Gastrocnemius medialis (tissue), 4 donors: ENCODE data around the gene CACNA1A. TPM values are rescaled to one million over a fixed set of nuclear protein-coding genes. Genes with fewer than 3 reads are reported as not detected.
"Not testable (repeated sequence)": the region's sequence is repeated elsewhere in the genome, so short reads cannot be mapped to it uniquely, and the experiment has no call there.

Experiments used
- ATAC-seq, 2 donors: fragments of 150-250 bp; one replicate each; pipeline ENCODE4 v1.9.1; 2016
- DNase-seq, 2 donors: peaks; one replicate each; pipeline ENCODE4 v3.0.0-alpha.2; 2019
- H3K27ac ChIP-seq, 4 donors: fragments of 200-600 bp; sonication (generic); 1 replicate in 1 of 4; 2 replicates in 3 of 4; pipeline ENCODE4 v1.5.1; 2016 to 2018; ENCODE audit warnings: mild to moderate bottlenecking in 2 of 4, moderate library complexity in 1 of 4
- H3K27me3 ChIP-seq, 3 donors: fragments of 200-600 bp; sonication (generic) in 2 of 3; 1 replicate in 1 of 3; 2 replicates in 2 of 3; pipeline versions ENCODE4 v1.5.1 to v1.6.0; 2016 to 2019; ENCODE audit warnings: mild to moderate bottlenecking in 1 of 3, moderate library complexity in 1 of 3
- H3K36me3 ChIP-seq, 2 donors: fragments of 200-600 bp; sonication (generic) in 1 of 2; one replicate each; pipeline ENCODE4 v1.5.1; 2017 to 2018
- H3K4me1 ChIP-seq, 2 donors: fragments of 200-600 bp; sonication (generic) in 1 of 2; one replicate each; pipeline ENCODE4 v1.5.1; 2016 to 2017; ENCODE audit warnings: mild to moderate bottlenecking in 2 of 2
- H3K4me3 ChIP-seq, 4 donors: fragments of 200-600 bp; sonication (generic) in 3 of 4; 1 replicate in 1 of 4; 2 replicates in 3 of 4; pipeline ENCODE4 v1.5.1; 2016 to 2019; ENCODE audit warnings: mild to moderate bottlenecking in 2 of 4
- H3K9me3 ChIP-seq, 3 donors: fragments of 200-600 bp; sonication (generic) in 2 of 3; 1 replicate in 1 of 3; 2 replicates in 2 of 3; pipeline ENCODE4 v1.5.1; 2016 to 2019
- POLR2A ChIP-seq, 2 donors: fragments of 450-650 bp; IDR thresholded peaks; one replicate each; pipeline ENCODE4 v1.6.1; 2017; ENCODE audit warnings: antibody characterized with exemption in 2 of 2, mild to moderate bottlenecking in 2 of 2, moderate library complexity in 2 of 2
- in situ Hi-C, 4 donors: fragments of 200-750 bp; cut with MboI; loops; one replicate each; pipeline versions ENCODE4 v1.15.0 to v1.8.0; 2017; ENCODE audit warnings: low sequenced_read_pairs in 4 of 4
- intact Hi-C: fragments of 100-400 bp; cut with DNase I; formaldehyde crosslinking; loops from one replicate; pipeline ENCODE4 v1.15.1; 2023; ENCODE audit warnings: low total_unique reads
- total RNA-seq, 4 donors: library from RNA; depleted of rRNA; stranded (reverse); fragments of >200 nt; gene quantifications; one replicate each; pipeline versions ENCODE4 v1.1.0 to v1.2.3, GENCODE V29; 2016
- TF ChIP-seq, protein P1 (sequence below), 5 experiments: fragments of 450-650 bp in 3 of 5; fragments of 200-600 bp in 2 of 5; sonication (generic) in 2 of 5; IDR thresholded peaks in 4 of 5; conservative IDR thresholded peaks in 1 of 5; 1 replicate in 4 of 5; 2 replicates in 1 of 5; pipeline ENCODE4 v1.5.1; 2016 to 2019; ENCODE audit warnings: antibody characterized with exemption in 5 of 5, mild to moderate bottlenecking in 3 of 5, moderate library complexity in 3 of 5

CACNA1A gene
- total RNA-seq, 4 donors from 2014 or later = 0.15 to 0.51 (median 0.33) TPM; not detected in 1

DNA sequence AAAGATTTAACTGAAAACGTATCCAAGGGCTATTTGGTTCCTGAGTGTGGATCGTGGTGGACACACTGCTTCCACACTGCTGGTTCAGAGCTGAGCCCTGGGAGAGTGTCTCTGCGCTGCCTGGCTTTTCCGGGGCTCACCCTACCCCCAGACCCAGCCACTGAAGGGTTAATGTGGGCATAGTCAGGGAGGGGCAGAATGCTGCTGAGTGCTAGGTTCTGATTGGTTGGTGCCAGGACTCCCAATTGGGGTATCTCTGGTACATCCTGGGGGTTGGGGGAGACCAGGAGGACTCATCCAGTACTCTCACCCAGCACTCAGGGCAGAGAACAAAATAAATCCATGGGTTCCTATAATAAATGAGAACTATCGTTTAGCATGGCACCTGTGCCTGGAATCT, 142.3 kb downstream of the CACNA1A start:
- no peaks in the 10 kb centered on the region for H3K36me3 ChIP-seq
- H3K9me3 ChIP-seq = no peaks in the 10 kb centered on the region
- DNase-seq = no peak
- TF ChIP-seq POLR2A (IDR thresholded peaks at IDR 0.05) = no peak
- TF ChIP-seq, protein P1, sequence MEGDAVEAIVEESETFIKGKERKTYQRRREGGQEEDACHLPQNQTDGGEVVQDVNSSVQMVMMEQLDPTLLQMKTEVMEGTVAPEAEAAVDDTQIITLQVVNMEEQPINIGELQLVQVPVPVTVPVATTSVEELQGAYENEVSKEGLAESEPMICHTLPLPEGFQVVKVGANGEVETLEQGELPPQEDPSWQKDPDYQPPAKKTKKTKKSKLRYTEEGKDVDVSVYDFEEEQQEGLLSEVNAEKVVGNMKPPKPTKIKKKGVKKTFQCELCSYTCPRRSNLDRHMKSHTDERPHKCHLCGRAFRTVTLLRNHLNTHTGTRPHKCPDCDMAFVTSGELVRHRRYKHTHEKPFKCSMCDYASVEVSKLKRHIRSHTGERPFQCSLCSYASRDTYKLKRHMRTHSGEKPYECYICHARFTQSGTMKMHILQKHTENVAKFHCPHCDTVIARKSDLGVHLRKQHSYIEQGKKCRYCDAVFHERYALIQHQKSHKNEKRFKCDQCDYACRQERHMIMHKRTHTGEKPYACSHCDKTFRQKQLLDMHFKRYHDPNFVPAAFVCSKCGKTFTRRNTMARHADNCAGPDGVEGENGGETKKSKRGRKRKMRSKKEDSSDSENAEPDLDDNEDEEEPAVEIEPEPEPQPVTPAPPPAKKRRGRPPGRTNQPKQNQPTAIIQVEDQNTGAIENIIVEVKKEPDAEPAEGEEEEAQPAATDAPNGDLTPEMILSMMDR (IDR thresholded peaks at IDR 0.05 in 4 of 5, conservative IDR thresholded peaks at IDR 0.05 in 1 of 5) = no peak
- no peak for ATAC-seq
- no peaks in the 10 kb centered on the region for H3K4me1 ChIP-seq
- H3K27ac ChIP-seq = no peak overlapping the region
- H3K27me3 ChIP-seq = no peaks in the 10 kb centered on the region
- intact Hi-C loops = no loop called here
- H3K4me3 ChIP-seq = no peak overlapping the region
- in situ Hi-C loops = no loop called here

GRCh38 chr19:13363245-13363644, 143.0 kb downstream of the CACNA1A start:
- Histone ChIP-seq H3K9me3 (no peaks in the 10 kb centered on the region), H3K36me3 (no peaks in the 10 kb centered on the region), H3K27ac (no peak overlapping the region), H3K4me3 (no peak overlapping the region), H3K4me1 (no peaks in the 10 kb centered on the region), H3K27me3 (no peaks in the 10 kb centered on the region)
- ATAC-seq (no peak), DNase-seq (no peak)
- in situ Hi-C loops (no loop called here), intact Hi-C loops (no loop called here)
- TF ChIP-seq, protein P1 (IDR thresholded peaks at IDR 0.05 in 4 of 5, conservative IDR thresholded peaks at IDR 0.05 in 1 of 5) = no peak

GRCh38 chr19:13362668-13363067, 143.6 kb downstream of the CACNA1A start:
- no peaks in the 10 kb centered on the region for H3K9me3 ChIP-seq
- H3K4me1 ChIP-seq = no peaks in the 10 kb centered on the region
- in situ Hi-C loops = no loop called here
- no peaks in the 10 kb centered on the region for H3K27me3 ChIP-seq
- TF ChIP-seq, protein P1 (IDR thresholded peaks at IDR 0.05 in 4 of 5, conservative IDR thresholded peaks at IDR 0.05 in 1 of 5) = no peak
- no peak for TF ChIP-seq POLR2A (IDR thresholded peaks at IDR 0.05)
- DNase-seq (no peak), ATAC-seq (no peak)
- no peak overlapping the region for H3K4me3 ChIP-seq
- no peaks in the 10 kb centered on the region for H3K36me3 ChIP-seq
- intact Hi-C loops = no loop called here
- H3K27ac ChIP-seq = no peak overlapping the region

- H3K27ac ChIP-seq, intact Hi-C loops, H3K4me1 ChIP-seq, H3K9me3 ChIP-seq, H3K36me3 ChIP-seq, DNase-seq, in situ Hi-C loops, H3K27me3 ChIP-seq, H3K4me3 ChIP-seq, ATAC-seq: not testable (repeated sequence)
These were observed 144.6 kb downstream of the CACNA1A start for GRCh38 chr19:13361726-13362125.

GRCh38 chr19:13356686-13357280, 149.5 kb downstream of the CACNA1A start:
- ATAC-seq (no peak), DNase-seq (no peak)
- Histone ChIP-seq H3K27ac (no peak overlapping the region), H3K4me3 (no peak overlapping the region), H3K4me1 (no peaks in the 10 kb centered on the region), H3K36me3 (no peaks in the 10 kb centered on the region), H3K9me3 (no peaks in the 10 kb centered on the region), H3K27me3 (no peaks in the 10 kb centered on the region)
- TF ChIP-seq POLR2A (IDR thresholded peaks at IDR 0.05) = no peak
- TF ChIP-seq, protein P1 (IDR thresholded peaks at IDR 0.05 in 4 of 5, conservative IDR thresholded peaks at IDR 0.05 in 1 of 5) = no peak
- in situ Hi-C loops = no loop called here
- intact Hi-C loops = no loop called here
